Natural killer cell (primary cell): ENCODE results near the gene ITM2C. TPM values are rescaled to one million over a fixed set of nuclear protein-coding genes. Genes with fewer than 3 reads are reported as not detected.

Source experiments
- ATAC-seq, 3 donors: fragments of 150-1000 bp in 2 of 3; fragments of 200-7000 bp in 1 of 3; cut with Tn5 transposase; 1 replicate in 1 of 3; 2 replicates in 2 of 3; pipeline ENCODE4 v1.10.0; 2021; ENCODE audit warnings: mild to moderate bottlenecking in 2 of 3, moderate library complexity in 2 of 3
- DNase-seq, 2 donors: peaks; one replicate each; pipeline versions ENCODE4 v3.0.0 to v3.0.0-alpha.2; 2013 to 2021; ENCODE audit warnings: mixed read lengths in 1 of 2
- H3K27ac ChIP-seq: one replicate; pipeline ENCODE4 v1.5.1; 2013; ENCODE audit warnings: mild to moderate bottlenecking, low read length
- H3K27me3 ChIP-seq: one replicate; pipeline ENCODE4 v1.6.1; 2013; ENCODE audit warnings: low read length; ENCODE audit not compliant: control insufficient read depth, insufficient read depth
- H3K36me3 ChIP-seq: one replicate; pipeline ENCODE4 v1.6.1; 2013; ENCODE audit warnings: low read length; ENCODE audit not compliant: control insufficient read depth, insufficient read depth
- H3K4me1 ChIP-seq: one replicate; pipeline ENCODE4 v1.6.1; 2013; ENCODE audit warnings: low read length; ENCODE audit not compliant: control insufficient read depth, insufficient read depth
- H3K4me3 ChIP-seq: one replicate; pipeline ENCODE4 v1.5.1; 2013; ENCODE audit warnings: low read length
- H3K9me3 ChIP-seq: one replicate; pipeline ENCODE4 v1.6.1; 2013; ENCODE audit warnings: low read length; ENCODE audit not compliant: control insufficient read depth, insufficient read depth
- H3K27ac Mint-ChIP-seq, 2 donors: one replicate each; pipeline ENCODE4 v1.8.0; 2022; ENCODE audit warnings: mild to moderate bottlenecking in 2 of 2, mixed read lengths in 2 of 2, moderate library complexity in 1 of 2
- H3K27me3 Mint-ChIP-seq, 2 donors: one replicate each; pipeline ENCODE4 v1.8.0; 2022; ENCODE audit warnings: low read depth in 2 of 2, mixed read lengths in 2 of 2
- H3K36me3 Mint-ChIP-seq: one replicate; pipeline ENCODE4 v1.8.0; 2022; ENCODE audit warnings: mixed read lengths
- H3K4me1 Mint-ChIP-seq, 2 donors: one replicate each; pipeline ENCODE4 v1.8.0; 2022; ENCODE audit warnings: mixed read lengths in 2 of 2
- H3K4me3 Mint-ChIP-seq: one replicate; pipeline ENCODE4 v1.8.0; 2022; ENCODE audit warnings: mild to moderate bottlenecking, moderate library complexity, mixed read lengths
- H3K9me3 Mint-ChIP-seq, 2 donors: one replicate each; pipeline ENCODE4 v1.8.0; 2022; ENCODE audit warnings: mixed read lengths in 2 of 2
- WGBS: methylation state at CpG from one replicate; pipeline ENCODE4 v1.1.7; 2013; ENCODE audit warnings: missing lambda C conversion rate; ENCODE audit not compliant: insufficient coverage; 5-methylcytosine and 5-hydroxymethylcytosine counted together
- intact Hi-C: fragments of 100-400 bp; cut with micrococcal nuclease; formaldehyde crosslinking; loops from one replicate; pipeline ENCODE4 v1.14.2; 2022
- total RNA-seq, 4 donors: library from RNA; stranded (reverse); fragments of 120-200 nt in 1 of 4; gene quantifications; one replicate each; pipeline versions ENCODE4 v1.2.3 to v1.2.4, GENCODE V29; 2013 to 2022
- TF ChIP-seq, protein P1 (sequence below): fragments of 200-600 bp; IDR thresholded peaks from one replicate; pipeline ENCODE4 v1.8.0; 2022; ENCODE audit warnings: antibody characterized with exemption

ITM2C gene
- total RNA-seq, 3 donors from 2014 or later (not counting 1 experiment from before 2014, with no cell fraction given): 4.7 to 36.3 (median 5.1) TPM

DNA sequence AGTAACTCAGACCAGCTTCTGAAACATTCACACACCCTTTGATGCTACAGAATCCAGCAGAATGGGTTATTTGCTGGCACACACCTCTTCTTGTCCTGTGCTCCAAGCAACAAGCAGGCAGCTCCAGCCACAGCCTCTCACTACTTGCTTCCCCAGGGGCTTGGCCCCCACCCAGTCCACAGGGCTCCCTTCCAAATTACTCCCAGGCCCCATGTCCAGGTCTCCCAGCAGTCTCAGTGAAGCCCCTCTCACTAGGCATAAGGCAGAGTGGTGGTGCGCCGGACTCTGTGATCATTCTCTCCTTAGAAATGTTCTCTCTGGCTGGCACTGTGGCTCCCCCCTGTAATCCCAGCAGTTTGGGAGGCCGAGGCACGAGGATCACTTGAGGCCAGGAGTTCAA, 25.9 kb downstream of the ITM2C start:
- Histone ChIP-seq H3K9me3 (no peaks in the 10 kb centered on the region), H3K4me3 (no peak overlapping the region), H3K4me1 (peaks cover 29% of the 10 kb centered on the region), H3K36me3 (no peaks in the 10 kb centered on the region), H3K27ac (no peak overlapping the region), H3K27me3 (no peaks in the 10 kb centered on the region)
- DNase-seq (no peak), ATAC-seq (no peak)
- Mint-ChIP-seq H3K4me1 (peaks cover 9 to 20% of the 10 kb centered on the region in 2 donors), H3K9me3 (no peaks in the 10 kb centered on the region), H3K36me3 (no peaks in the 10 kb centered on the region), H3K4me3 (no peak overlapping the region), H3K27me3 (peaks cover 55 to 70% of the 10 kb centered on the region in 2 donors), H3K27ac (no peak overlapping the region)
- WGBS: 89% methylated on average over 4 of the region's 4 CpGs
- TF ChIP-seq, protein P1, sequence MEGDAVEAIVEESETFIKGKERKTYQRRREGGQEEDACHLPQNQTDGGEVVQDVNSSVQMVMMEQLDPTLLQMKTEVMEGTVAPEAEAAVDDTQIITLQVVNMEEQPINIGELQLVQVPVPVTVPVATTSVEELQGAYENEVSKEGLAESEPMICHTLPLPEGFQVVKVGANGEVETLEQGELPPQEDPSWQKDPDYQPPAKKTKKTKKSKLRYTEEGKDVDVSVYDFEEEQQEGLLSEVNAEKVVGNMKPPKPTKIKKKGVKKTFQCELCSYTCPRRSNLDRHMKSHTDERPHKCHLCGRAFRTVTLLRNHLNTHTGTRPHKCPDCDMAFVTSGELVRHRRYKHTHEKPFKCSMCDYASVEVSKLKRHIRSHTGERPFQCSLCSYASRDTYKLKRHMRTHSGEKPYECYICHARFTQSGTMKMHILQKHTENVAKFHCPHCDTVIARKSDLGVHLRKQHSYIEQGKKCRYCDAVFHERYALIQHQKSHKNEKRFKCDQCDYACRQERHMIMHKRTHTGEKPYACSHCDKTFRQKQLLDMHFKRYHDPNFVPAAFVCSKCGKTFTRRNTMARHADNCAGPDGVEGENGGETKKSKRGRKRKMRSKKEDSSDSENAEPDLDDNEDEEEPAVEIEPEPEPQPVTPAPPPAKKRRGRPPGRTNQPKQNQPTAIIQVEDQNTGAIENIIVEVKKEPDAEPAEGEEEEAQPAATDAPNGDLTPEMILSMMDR: no peak
- intact Hi-C loops: no loop called here

DNA sequence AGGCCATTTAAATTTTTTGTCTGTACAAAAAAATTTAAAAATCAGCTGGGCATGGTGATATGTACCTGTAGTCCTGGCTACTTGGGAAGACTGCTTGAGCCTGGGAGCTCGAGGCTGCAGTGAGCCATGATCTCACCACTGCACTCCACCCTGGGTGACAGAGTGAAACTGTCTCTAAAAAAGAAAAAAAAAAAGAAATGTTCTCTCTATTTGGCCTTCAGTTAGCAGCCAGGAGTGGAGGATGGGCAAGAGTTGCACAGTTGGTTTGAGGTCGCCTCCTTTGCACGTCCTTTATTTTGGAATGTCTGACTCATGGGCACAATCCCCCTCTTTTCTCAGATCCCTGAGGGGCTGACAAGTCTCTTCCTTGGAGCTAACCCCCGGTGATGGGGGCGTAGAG, 26.3 kb downstream of the ITM2C start:
- Mint-ChIP-seq H3K27me3 (peaks cover 54 to 70% of the 10 kb centered on the region in 2 donors), H3K36me3 (no peaks in the 10 kb centered on the region), H3K9me3 (no peaks in the 10 kb centered on the region), H3K4me3 (no peak overlapping the region), H3K27ac (no peak overlapping the region), H3K4me1 (peaks cover 9 to 24% of the 10 kb centered on the region in 2 donors)
- TF ChIP-seq, protein P1: no peak
- 60% methylated on average over 4 of the region's 5 CpGs for WGBS
- peaks cover 33% of the 10 kb centered on the region for H3K4me1 ChIP-seq
- H3K9me3 ChIP-seq: no peaks in the 10 kb centered on the region
- intact Hi-C loops: no loop called here
- no peaks in the 10 kb centered on the region for H3K36me3 ChIP-seq
- no peaks in the 10 kb centered on the region for H3K27me3 ChIP-seq
- H3K27ac ChIP-seq: no peak overlapping the region
- ATAC-seq (no peak), DNase-seq (no peak)
- H3K4me3 ChIP-seq: no peak overlapping the region

DNA sequence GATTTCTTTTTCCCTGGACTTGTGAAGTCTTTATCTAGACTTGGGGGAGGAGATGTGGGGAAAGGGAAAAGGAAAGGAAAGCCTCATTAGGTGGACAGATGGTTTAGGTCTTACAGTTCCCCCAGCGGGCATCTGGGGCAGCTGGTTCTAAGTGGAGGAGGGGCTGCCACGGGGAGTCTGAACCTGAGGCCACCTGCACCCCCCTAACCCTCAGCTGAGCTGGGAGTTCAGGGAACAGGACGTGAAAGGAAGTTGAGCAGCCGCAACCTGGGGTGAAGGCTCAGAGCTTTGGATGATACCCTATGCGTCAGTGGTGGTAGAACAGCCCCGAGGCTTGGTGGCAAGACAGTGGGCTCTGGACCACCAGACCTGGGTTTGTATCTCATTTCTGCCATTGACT, 26.8 kb downstream of the ITM2C start:
- Mint-ChIP-seq H3K4me1 (peaks cover 9 to 25% of the 10 kb centered on the region in 2 donors), H3K36me3 (no peaks in the 10 kb centered on the region), H3K27ac (no peak overlapping the region), H3K4me3 (no peak overlapping the region), H3K27me3 (peaks cover 54 to 70% of the 10 kb centered on the region in 2 donors), H3K9me3 (no peaks in the 10 kb centered on the region)
- no peak overlapping the region for H3K4me3 ChIP-seq
- TF ChIP-seq, protein P1: no peak
- DNase-seq (no peak), ATAC-seq (no peak)
- no peaks in the 10 kb centered on the region for H3K36me3 ChIP-seq
- H3K27me3 ChIP-seq: peaks cover 1% of the 10 kb centered on the region
- peaks cover 36% of the 10 kb centered on the region for H3K4me1 ChIP-seq
- no peaks in the 10 kb centered on the region for H3K9me3 ChIP-seq
- H3K27ac ChIP-seq: no peak overlapping the region
- WGBS: 45% methylated on average over 6 of the region's 6 CpGs
- intact Hi-C loops: no loop called here

DNA sequence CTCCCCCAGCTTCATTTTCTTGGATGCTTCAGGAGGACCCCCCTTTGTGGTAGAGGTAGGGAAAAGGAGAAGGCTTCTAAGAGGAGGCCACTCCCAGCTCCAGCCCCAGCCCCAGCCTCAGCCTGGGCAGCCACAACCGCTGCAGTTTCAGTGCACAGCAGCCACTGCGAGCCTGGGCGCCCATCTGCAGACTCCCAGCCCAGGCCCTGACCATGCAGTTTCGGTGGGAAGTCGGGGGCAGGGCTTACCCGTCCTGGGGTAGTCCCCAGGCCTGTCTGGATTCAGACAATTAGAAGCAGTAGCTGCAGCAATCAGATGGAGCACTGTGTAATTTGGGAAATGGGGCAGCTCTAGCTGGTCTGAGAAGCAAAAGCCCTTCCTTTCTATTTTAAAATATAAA, 28.6 kb downstream of the ITM2C start:
- Mint-ChIP-seq H3K4me1 (peaks cover 9 to 25% of the 10 kb centered on the region in 2 donors), H3K36me3 (no peaks in the 10 kb centered on the region), H3K4me3 (no peak overlapping the region), H3K27me3 (peaks cover 65 to 86% of the 10 kb centered on the region in 2 donors), H3K9me3 (no peaks in the 10 kb centered on the region), H3K27ac (no peak overlapping the region)
- peaks cover 4% of the 10 kb centered on the region for H3K27me3 ChIP-seq
- H3K4me1 ChIP-seq: peaks cover 37% of the 10 kb centered on the region
- H3K4me3 ChIP-seq: no peak overlapping the region
- TF ChIP-seq, protein P1: no peak
- WGBS: 36% methylated on average over 6 of the region's 6 CpGs
- no peak overlapping the region for H3K27ac ChIP-seq
- H3K36me3 ChIP-seq: no peaks in the 10 kb centered on the region
- intact Hi-C loops: no loop called here
- no peaks in the 10 kb centered on the region for H3K9me3 ChIP-seq
- ATAC-seq (no peak), DNase-seq (no peak)
